Measurements from ENCODE around the gene UBE2B. TPM values are rescaled to one million over a fixed set of nuclear protein-coding genes. Genes with fewer than 3 reads are reported as not detected.
"Not testable (repeated sequence)": the region's sequence is repeated elsewhere in the genome, so short reads cannot be mapped to it uniquely, and the experiment has no call there.

UBE2B gene
- total RNA-seq, 4 donors from 2014 or later = 61.6 to 124 (median 69.2) TPM

DNA sequence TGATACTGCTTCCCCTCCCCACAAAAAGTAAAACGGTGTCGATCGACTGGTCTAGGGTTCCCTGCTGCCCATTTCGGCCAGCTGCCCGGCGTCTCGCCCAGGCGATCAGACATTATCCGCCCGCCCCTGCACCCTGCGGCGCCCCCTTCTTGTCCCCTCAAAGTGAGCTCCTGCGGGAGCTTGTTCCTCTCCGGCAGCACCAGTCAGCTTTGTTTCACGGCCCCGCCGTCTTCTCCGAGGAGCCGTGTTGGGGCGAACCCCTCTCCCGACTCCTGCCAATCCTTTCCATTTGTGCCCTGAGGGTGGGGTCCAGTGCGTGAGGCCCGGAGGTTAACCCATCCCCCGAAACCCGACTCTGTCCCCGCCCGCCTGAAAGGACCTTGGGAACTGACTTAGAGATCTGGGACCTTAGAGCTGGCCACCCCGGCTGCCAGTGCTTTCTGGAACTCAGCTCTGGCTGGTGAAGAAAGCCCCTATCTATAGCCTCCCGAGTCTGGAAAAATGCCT lies 518 bp downstream of the UBE2B start:
- WGBS, 2 donors = 0% methylated on average over 15 to 29 of the region's 29 CpGs
- Histone ChIP-seq H3K4me1 (peaks cover 0 to 65% (median 22%) of the 10 kb centered on the region in 4 donors), H3K27me3 (no peaks in the 10 kb centered on the region), H3K27ac (peak overlapping the region; percentile 96 to 99 (median 98)), H3K9me3 (no peaks in the 10 kb centered on the region), H3K4me3 (peak overlapping the region; percentile 72 to 98 (median 95)), H3K36me3 (peaks cover 0 to 25% (median 0%) of the 10 kb centered on the region in 3 donors)
- DNase-seq (ENCODE audit: low spot score in 2 of 2) = peak; percentile 13 to 23
- TF ChIP-seq EP300 (IDR thresholded peaks at IDR 0.05) (no peak), POLR2A (IDR thresholded peaks at IDR 0.05) (no peak)
- TF ChIP-seq, protein P1, sequence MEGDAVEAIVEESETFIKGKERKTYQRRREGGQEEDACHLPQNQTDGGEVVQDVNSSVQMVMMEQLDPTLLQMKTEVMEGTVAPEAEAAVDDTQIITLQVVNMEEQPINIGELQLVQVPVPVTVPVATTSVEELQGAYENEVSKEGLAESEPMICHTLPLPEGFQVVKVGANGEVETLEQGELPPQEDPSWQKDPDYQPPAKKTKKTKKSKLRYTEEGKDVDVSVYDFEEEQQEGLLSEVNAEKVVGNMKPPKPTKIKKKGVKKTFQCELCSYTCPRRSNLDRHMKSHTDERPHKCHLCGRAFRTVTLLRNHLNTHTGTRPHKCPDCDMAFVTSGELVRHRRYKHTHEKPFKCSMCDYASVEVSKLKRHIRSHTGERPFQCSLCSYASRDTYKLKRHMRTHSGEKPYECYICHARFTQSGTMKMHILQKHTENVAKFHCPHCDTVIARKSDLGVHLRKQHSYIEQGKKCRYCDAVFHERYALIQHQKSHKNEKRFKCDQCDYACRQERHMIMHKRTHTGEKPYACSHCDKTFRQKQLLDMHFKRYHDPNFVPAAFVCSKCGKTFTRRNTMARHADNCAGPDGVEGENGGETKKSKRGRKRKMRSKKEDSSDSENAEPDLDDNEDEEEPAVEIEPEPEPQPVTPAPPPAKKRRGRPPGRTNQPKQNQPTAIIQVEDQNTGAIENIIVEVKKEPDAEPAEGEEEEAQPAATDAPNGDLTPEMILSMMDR (IDR thresholded peaks at IDR 0.05) = no peak

DNA sequence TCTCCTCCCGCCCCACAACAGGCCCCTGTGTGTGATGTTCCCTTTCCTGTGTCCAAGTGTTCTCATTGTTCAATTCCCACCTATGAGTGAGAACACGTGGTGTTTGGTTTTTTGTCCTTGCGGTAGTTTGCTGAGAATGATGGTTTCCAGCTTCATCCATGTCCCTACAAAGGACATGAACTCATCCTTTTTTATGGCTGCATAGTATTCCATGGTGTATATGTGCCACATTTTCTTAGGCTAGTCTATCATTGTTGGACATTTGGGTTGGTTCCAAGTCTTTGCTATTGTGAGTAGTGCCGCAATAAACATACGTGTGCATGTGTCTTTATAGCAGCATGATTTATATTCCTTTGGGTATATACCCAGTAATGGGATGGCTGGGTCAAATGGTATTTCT lies 2.3 kb downstream of the UBE2B start:
- H3K27me3 ChIP-seq; H3K27ac ChIP-seq; DNase-seq (ENCODE audit: low spot score in 2 of 2); H3K9me3 ChIP-seq: not testable (repeated sequence)
- peaks cover 0 to 33% (median 0%) of the 10 kb centered on the region in 3 donors for H3K36me3 ChIP-seq
- H3K4me1 ChIP-seq = peaks cover 0 to 72% (median 20%) of the 10 kb centered on the region in 4 donors
- WGBS, 2 donors = 91 to 95% methylated on average over 5 of the region's 5 CpGs
- peak overlapping the region in 1 of 4 donors; percentile 72 for H3K4me3 ChIP-seq

DNA sequence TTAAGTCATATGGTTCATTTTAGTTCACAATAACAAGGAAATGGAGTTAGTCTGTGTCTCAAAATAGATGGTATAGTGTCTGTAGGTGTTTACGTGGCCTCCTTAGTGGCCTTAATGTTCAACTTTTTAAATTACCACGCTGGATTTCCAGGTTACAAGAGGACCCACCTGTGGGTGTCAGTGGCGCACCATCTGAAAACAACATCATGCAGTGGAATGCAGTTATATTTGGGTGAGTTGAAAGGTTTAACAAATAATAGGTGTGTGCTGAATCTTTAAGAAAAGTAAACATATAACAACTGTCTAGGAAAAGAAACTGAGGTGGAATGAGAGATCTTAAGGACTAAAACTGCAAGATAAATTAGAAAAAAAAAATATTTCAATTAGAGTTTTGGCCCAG lies 2.9 kb downstream of the UBE2B start:
- no peak overlapping the region for H3K27ac ChIP-seq
- H3K4me3 ChIP-seq = no peak overlapping the region
- H3K4me1 ChIP-seq = peaks cover 0 to 69% (median 19%) of the 10 kb centered on the region in 4 donors
- TF ChIP-seq, protein P1 (IDR thresholded peaks at IDR 0.05) = no peak
- no peak for TF ChIP-seq POLR2A (IDR thresholded peaks at IDR 0.05)
- TF ChIP-seq EP300 (IDR thresholded peaks at IDR 0.05) = no peak
- H3K27me3 ChIP-seq = no peaks in the 10 kb centered on the region
- DNase-seq (ENCODE audit: low spot score in 2 of 2) = no peak
- no peaks in the 10 kb centered on the region for H3K9me3 ChIP-seq
- WGBS, 2 donors = 78 to 83% methylated on average over 3 of the region's 3 CpGs
- H3K36me3 ChIP-seq = peaks cover 0 to 37% (median 0%) of the 10 kb centered on the region in 3 donors

DNA sequence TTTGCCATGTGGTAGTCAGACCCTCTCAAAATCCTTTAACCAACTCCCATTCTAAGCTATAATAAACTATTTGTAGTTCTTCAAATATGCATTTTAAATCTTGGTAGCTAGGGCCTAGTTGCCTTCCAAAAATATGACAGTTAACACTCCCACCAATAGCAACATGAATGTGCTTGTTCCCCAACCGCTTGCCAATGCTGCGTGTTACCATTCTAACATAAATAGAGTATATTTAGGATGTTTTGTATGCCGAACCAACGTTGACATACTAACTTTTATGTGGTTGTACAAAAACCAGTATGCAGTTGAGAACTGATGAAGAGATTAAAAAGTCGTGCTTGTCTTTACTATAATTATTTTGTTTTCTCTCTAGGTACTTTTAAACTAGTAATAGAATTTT lies 9.0 kb downstream of the UBE2B start:
- DNase-seq (ENCODE audit: low spot score in 2 of 2) = no peak
- 87 to 89% methylated on average over 5 of the region's 5 CpGs for WGBS, 2 donors
- peaks cover 0 to 91% (median 25%) of the 10 kb centered on the region in 3 donors for H3K36me3 ChIP-seq

DNA sequence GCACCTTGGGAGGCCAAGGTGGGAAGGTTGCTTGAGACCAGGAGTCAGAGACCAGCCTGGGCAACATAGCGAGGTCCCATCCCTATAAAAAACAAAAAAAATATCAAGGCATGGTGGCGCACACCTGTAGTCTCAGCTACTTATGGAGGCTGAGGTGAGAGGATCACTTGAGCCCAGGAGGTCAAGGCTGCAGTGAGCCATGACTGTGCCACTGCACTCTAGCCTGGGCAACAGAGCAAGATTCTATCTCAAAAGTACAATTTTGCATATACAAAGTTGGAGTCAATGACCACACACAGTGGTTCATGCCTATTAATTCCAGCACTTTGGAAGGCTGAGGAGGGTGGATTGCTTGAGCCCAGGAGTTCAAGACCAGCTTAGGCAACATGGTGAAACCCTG lies 10.8 kb downstream of the UBE2B start:
- H3K4me3 ChIP-seq; H3K9me3 ChIP-seq; H3K27me3 ChIP-seq; H3K27ac ChIP-seq; DNase-seq (ENCODE audit: low spot score in 2 of 2): not testable (repeated sequence)
- Histone ChIP-seq H3K36me3 (peaks cover 0 to 100% (median 26%) of the 10 kb centered on the region in 3 donors), H3K4me1 (peaks cover 0 to 20% (median 0%) of the 10 kb centered on the region in 4 donors)
- WGBS, 2 donors = 94 to 100% methylated on average over 2 of the region's 2 CpGs

More for the DNA sequence above, 9.0 kb downstream of the UBE2B start:
- Histone ChIP-seq H3K27me3 (no peaks in the 10 kb centered on the region), H3K4me1 (peaks cover 0 to 34% (median under 1%) of the 10 kb centered on the region in 4 donors), H3K9me3 (no peaks in the 10 kb centered on the region), H3K27ac (no peak overlapping the region), H3K4me3 (no peak overlapping the region)
- TF ChIP-seq POLR2A (IDR thresholded peaks at IDR 0.05) (no peak), EP300 (IDR thresholded peaks at IDR 0.05) (no peak)
- TF ChIP-seq, protein P1 (IDR thresholded peaks at IDR 0.05) = no peak

DNA sequence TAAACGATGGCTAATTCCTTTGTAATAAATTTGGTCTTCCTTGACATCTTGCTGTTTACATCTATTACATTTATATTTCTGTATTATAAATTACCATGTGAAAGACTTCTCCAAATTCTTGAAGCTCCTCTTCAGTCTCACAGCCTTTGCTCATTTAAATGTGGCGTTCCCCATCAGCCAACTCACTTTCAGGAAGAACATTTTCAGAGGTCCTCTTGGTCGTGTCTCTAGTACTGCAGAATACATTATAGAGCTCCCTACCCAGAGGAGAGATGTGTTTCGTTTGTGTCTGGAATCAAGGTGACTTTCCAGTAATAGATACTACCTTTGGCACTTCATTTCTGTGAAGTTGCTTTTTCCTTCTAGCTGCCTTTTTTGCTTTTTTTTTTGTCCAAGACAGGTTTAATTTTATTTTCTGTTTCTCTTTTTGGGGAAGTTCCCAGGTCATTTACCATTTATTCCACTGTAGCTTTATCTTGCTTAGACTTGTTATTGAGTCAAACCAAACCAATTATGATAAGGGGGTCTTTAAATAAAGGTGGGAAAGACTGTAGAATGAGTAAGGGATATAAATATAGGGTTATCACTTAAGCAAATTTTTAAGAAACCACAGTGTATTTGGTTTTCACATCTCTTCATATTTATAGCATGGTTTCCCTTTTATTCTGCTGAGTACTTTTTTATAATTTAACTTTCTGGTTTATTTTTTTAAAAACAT lies 12.8 kb downstream of the UBE2B start:
- Histone ChIP-seq H3K4me1 (peaks cover 0 to 5% (median 0%) of the 10 kb centered on the region in 4 donors), H3K36me3 (peaks cover 0 to 100% (median 30%) of the 10 kb centered on the region in 3 donors), H3K27ac (no peak overlapping the region), H3K9me3 (no peaks in the 10 kb centered on the region), H3K4me3 (no peak overlapping the region), H3K27me3 (no peaks in the 10 kb centered on the region)
- DNase-seq (ENCODE audit: low spot score in 2 of 2) = no peak
- TF ChIP-seq POLR2A (IDR thresholded peaks at IDR 0.05) = no peak
- 70 to 81% methylated on average over 4 of the region's 4 CpGs for WGBS, 2 donors

Measured in tibial nerve (tissue), 4 donors.